HL-60 (cell line): ENCODE results near the gene CD160.

Source experiments
- DNase-seq, 2 experiments: peaks; one replicate each; pipeline ENCODE4 v3.0.0-alpha.2; 2010 to 2020; ENCODE audit warnings: low read depth in 1 of 2, low spot score in 1 of 2
- H3K27ac ChIP-seq: fragments of 250-450 bp; sonication (Bioruptor Pico); replicated peaks from 2 replicates; pipeline ENCODE4 v1.5.1; 2020; ENCODE audit warnings: mild to moderate bottlenecking, moderate library complexity
- H3K27me3 ChIP-seq: fragments of 250-450 bp; sonication (Bioruptor Pico); 2 replicates; pipeline ENCODE4 v1.5.1; 2021; ENCODE audit warnings: mild to moderate bottlenecking, moderate library complexity; ENCODE audit not compliant: insufficient read depth, poor library complexity, severe bottlenecking
- H3K4me3 ChIP-seq: replicated peaks from 2 replicates; pipeline ENCODE4 v1.5.1; 2011; ENCODE audit warnings: mild to moderate bottlenecking, control low read depth, low read length; ENCODE audit not compliant: insufficient read depth
- GABPA ChIP-seq: IDR thresholded peaks from 2 replicates; pipeline ENCODE4 v1.6.1; 2012; ENCODE audit warnings: low read depth
- POLR2AphosphoS5 ChIP-seq: IDR thresholded peaks from 2 replicates; pipeline ENCODE4 v1.6.1; 2012; ENCODE audit warnings: low read depth
- SPI1 ChIP-seq: IDR thresholded peaks from 2 replicates; pipeline ENCODE4 v1.6.1; 2012; ENCODE audit warnings: low read depth, mild to moderate bottlenecking, borderline replicate concordance
- TF ChIP-seq, protein P1 (sequence below): IDR thresholded peaks from 2 replicates; pipeline ENCODE4 v1.6.1; 2012; ENCODE audit warnings: low read depth; ENCODE audit not compliant: insufficient replicate concordance
- TF ChIP-seq, protein P2 (sequence below): IDR thresholded peaks from one replicate; pipeline ENCODE4 v1.5.1; 2011; ENCODE audit warnings: low read length, control low read depth, inconsistent platforms; ENCODE audit not compliant: insufficient read depth

CD160 gene

DNA sequence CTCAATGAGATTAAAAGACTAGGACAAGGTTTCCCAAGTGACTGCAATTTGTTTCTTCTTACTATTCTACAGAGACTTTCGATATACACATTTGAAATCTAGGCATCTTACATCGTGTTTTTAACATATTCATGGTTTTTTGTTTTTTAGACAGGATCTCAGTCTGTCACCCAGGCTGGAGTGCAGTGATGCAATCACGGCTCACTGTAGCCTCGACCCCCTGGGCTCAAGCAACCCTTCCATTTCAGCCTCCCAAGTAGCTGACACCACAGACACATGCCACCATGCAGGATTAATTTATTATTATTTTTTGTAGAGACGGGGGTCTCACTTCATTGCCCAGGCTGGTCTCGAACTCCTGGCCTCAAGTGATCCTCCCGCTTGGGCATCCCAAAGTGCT, 13.7 kb upstream of the CD160 start:
- no peak for DNase-seq
- Histone ChIP-seq H3K27me3 (no peaks in the 10 kb centered on the region), H3K27ac (no peak overlapping the region), H3K4me3 (no peak overlapping the region)
- TF ChIP-seq, protein P1, sequence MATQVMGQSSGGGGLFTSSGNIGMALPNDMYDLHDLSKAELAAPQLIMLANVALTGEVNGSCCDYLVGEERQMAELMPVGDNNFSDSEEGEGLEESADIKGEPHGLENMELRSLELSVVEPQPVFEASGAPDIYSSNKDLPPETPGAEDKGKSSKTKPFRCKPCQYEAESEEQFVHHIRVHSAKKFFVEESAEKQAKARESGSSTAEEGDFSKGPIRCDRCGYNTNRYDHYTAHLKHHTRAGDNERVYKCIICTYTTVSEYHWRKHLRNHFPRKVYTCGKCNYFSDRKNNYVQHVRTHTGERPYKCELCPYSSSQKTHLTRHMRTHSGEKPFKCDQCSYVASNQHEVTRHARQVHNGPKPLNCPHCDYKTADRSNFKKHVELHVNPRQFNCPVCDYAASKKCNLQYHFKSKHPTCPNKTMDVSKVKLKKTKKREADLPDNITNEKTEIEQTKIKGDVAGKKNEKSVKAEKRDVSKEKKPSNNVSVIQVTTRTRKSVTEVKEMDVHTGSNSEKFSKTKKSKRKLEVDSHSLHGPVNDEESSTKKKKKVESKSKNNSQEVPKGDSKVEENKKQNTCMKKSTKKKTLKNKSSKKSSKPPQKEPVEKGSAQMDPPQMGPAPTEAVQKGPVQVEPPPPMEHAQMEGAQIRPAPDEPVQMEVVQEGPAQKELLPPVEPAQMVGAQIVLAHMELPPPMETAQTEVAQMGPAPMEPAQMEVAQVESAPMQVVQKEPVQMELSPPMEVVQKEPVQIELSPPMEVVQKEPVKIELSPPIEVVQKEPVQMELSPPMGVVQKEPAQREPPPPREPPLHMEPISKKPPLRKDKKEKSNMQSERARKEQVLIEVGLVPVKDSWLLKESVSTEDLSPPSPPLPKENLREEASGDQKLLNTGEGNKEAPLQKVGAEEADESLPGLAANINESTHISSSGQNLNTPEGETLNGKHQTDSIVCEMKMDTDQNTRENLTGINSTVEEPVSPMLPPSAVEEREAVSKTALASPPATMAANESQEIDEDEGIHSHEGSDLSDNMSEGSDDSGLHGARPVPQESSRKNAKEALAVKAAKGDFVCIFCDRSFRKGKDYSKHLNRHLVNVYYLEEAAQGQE = no peak
- TF ChIP-seq SPI1 = no peak
- TF ChIP-seq GABPA = no peak
- TF ChIP-seq, protein P2, sequence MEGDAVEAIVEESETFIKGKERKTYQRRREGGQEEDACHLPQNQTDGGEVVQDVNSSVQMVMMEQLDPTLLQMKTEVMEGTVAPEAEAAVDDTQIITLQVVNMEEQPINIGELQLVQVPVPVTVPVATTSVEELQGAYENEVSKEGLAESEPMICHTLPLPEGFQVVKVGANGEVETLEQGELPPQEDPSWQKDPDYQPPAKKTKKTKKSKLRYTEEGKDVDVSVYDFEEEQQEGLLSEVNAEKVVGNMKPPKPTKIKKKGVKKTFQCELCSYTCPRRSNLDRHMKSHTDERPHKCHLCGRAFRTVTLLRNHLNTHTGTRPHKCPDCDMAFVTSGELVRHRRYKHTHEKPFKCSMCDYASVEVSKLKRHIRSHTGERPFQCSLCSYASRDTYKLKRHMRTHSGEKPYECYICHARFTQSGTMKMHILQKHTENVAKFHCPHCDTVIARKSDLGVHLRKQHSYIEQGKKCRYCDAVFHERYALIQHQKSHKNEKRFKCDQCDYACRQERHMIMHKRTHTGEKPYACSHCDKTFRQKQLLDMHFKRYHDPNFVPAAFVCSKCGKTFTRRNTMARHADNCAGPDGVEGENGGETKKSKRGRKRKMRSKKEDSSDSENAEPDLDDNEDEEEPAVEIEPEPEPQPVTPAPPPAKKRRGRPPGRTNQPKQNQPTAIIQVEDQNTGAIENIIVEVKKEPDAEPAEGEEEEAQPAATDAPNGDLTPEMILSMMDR = no peak
- no peak for TF ChIP-seq POLR2AphosphoS5

DNA sequence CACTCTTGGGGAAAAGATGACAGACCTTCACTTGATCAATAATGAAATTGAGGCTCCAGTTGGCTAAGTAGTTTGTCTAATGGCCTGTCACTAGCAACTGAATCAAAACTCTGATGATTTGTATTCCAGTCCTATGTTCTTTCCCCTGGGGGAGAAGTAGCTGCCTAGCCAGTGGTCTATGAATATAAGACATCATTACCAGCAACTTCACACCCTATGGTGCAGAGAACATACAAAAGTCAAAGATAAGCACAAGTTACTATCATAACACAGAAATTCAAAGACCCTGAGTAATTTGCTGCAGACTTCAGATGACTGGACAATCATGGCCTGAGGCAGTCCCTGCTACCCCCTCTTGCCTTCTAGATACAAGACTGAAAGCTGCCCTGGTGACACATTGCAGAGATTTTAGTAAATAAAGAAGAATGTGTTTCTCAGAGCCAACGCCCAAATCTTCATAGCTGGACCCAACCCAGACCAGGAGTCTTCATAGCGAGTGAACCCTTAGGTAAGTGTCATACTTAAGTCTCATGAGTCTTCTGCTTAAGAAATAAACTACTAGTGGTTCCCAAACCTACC, 13.1 kb upstream of the CD160 start:
- DNase-seq = no peak
- no peak overlapping the region for H3K27ac ChIP-seq
- H3K4me3 ChIP-seq = no peak overlapping the region
- no peaks in the 10 kb centered on the region for H3K27me3 ChIP-seq
- no peak for TF ChIP-seq GABPA
- TF ChIP-seq POLR2AphosphoS5 = no peak

- DNase-seq = no peak
- Histone ChIP-seq H3K27me3 (no peaks in the 10 kb centered on the region), H3K27ac (no peak within 1 kb of the TSS), H3K4me3 (no peak within 1 kb of the TSS)
- TF ChIP-seq SPI1 = no peak
- TF ChIP-seq, protein P1 = no peak
- TF ChIP-seq GABPA = no peak
- TF ChIP-seq POLR2AphosphoS5 = no peak
- TF ChIP-seq, protein P2 = no peak
Measured at GRCh38 chr1:145707183-145707867, 12.0 kb upstream of the CD160 start, which contains the start of gene PDZK1. TSS of gene PDZK1 (minus strand) at chr1:145707368. CDS start at chr1:145688021, 19,347 bp downstream.

DNA sequence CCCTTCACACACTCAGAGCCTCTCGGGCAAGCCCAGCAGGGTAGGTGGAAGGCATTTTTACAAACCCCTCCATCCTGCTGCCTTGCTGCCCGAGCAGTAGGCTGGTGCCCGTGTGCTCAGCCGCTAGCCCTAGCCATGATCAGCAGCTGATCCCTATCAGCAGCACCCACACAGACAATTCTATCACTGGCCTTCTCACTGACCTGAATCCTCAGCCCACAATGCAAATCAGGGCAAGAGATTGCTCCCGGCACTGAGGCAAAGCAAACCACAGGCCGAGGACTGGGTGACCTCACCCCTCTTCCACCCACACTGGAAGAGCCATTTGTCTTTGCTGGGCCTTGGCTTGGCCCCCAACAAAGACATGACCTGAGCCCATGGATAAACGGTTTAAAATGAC, 11.2 kb upstream of the CD160 start:
- Histone ChIP-seq H3K4me3 (no peak overlapping the region), H3K27ac (no peak overlapping the region), H3K27me3 (no peaks in the 10 kb centered on the region)
- TF ChIP-seq SPI1 (no peak), POLR2AphosphoS5 (no peak), GABPA (no peak)
- TF ChIP-seq, protein P1 = no peak
- TF ChIP-seq, protein P2 = no peak
- no peak for DNase-seq
